KMS-11 (cell line): ENCODE results near the gene LGR5.

ENCODE experiments used
- H2AFZ ChIP-seq: fragments of 200-600 bp; sonication (generic); 2 replicates; pipeline ENCODE4 v1.6.1; 2016; ENCODE audit warnings: antibody characterized with exemption, mixed run types, low read depth
- H3K27ac ChIP-seq: fragments of 200-600 bp; sonication (generic); 2 replicates; pipeline ENCODE4 v1.6.1; 2016; ENCODE audit warnings: mild to moderate bottlenecking, mixed run types
- H3K27me3 ChIP-seq: fragments of 200-600 bp; sonication (generic); 2 replicates; pipeline ENCODE4 v1.6.1; 2017; ENCODE audit warnings: mild to moderate bottlenecking, low read depth, mixed run types, moderate library complexity; ENCODE audit not compliant: insufficient read depth
- H3K36me3 ChIP-seq: fragments of 200-600 bp; sonication (generic); 2 replicates; pipeline ENCODE4 v1.6.1; 2017; ENCODE audit warnings: mild to moderate bottlenecking, mixed run types; ENCODE audit not compliant: insufficient read depth
- H3K4me1 ChIP-seq: fragments of 200-600 bp; sonication (generic); 2 replicates; pipeline ENCODE4 v1.6.1; 2016; ENCODE audit warnings: mild to moderate bottlenecking, low read depth, mixed run types; ENCODE audit not compliant: poor library complexity, severe bottlenecking
- H3K4me2 ChIP-seq: fragments of 200-600 bp; sonication (generic); 2 replicates; pipeline ENCODE4 v1.7.0; 2016; ENCODE audit warnings: mild to moderate bottlenecking, mixed run types
- H3K4me3 ChIP-seq: fragments of 200-600 bp; sonication (generic); IDR thresholded peaks from 2 replicates; pipeline ENCODE4 v1.6.1; 2017; ENCODE audit warnings: low read depth, low read length, mixed read lengths; ENCODE audit not compliant: insufficient read depth
- H3K79me2 ChIP-seq: fragments of 200-600 bp; sonication (generic); 2 replicates; pipeline ENCODE4 v1.6.1; 2016; ENCODE audit warnings: low read depth, mixed run types; ENCODE audit not compliant: insufficient read depth
- H3K9ac ChIP-seq: fragments of 200-600 bp; sonication (generic); 2 replicates; pipeline ENCODE4 v1.6.1; 2016; ENCODE audit warnings: mild to moderate bottlenecking, mixed run types
- H4K20me1 ChIP-seq: fragments of 200-600 bp; sonication (generic); 2 replicates; pipeline ENCODE4 v1.6.1; 2016; ENCODE audit warnings: mild to moderate bottlenecking, mixed run types; ENCODE audit not compliant: insufficient read depth
- TF ChIP-seq, protein P1 (sequence below): fragments of 200-600 bp; sonication (generic); conservative IDR thresholded peaks from 2 replicates; pipeline ENCODE4 v1.6.1; 2017; ENCODE audit warnings: low read depth, mild to moderate bottlenecking, antibody characterized with exemption, low read length, moderate library complexity, mixed read lengths

The LGR5 gene

DNA sequence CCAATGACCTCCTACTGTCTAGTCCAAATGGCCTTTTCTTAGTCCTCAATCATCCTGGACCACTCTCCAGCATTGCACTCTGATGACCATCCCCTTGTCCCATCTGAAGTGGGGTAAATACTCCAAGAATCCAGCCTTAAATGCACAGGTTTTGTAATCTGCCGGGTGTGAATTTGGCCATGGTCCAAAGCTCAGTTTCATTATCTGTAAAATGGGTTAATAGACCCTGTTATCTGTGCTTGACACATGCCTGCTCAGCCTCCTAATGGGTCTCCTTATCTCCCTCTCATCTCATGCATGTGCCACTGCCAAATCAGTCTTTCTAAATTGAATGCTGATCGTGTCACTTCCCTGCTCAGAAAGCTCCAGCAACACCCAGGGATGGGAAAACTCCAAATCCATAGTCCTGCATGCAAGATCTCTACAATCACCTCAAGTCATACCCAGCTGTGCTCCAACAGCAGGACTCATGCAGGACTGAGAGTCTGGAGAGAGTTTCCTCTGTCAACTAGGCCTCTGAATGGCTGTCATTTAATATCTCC lies 22.3 kb downstream of the LGR5 start:
- Histone ChIP-seq H4K20me1 (no peaks in the 10 kb centered on the region), H3K4me3 (no peak overlapping the region), H3K27ac (no peak overlapping the region), H3K9ac (no peak overlapping the region), H3K79me2 (no peaks in the 10 kb centered on the region), H3K36me3 (no peaks in the 10 kb centered on the region), H3K4me2 (no peak overlapping the region), H3K27me3 (no peaks in the 10 kb centered on the region), H2AFZ (no peak overlapping the region), H3K4me1 (no peaks in the 10 kb centered on the region)
- TF ChIP-seq, protein P1, sequence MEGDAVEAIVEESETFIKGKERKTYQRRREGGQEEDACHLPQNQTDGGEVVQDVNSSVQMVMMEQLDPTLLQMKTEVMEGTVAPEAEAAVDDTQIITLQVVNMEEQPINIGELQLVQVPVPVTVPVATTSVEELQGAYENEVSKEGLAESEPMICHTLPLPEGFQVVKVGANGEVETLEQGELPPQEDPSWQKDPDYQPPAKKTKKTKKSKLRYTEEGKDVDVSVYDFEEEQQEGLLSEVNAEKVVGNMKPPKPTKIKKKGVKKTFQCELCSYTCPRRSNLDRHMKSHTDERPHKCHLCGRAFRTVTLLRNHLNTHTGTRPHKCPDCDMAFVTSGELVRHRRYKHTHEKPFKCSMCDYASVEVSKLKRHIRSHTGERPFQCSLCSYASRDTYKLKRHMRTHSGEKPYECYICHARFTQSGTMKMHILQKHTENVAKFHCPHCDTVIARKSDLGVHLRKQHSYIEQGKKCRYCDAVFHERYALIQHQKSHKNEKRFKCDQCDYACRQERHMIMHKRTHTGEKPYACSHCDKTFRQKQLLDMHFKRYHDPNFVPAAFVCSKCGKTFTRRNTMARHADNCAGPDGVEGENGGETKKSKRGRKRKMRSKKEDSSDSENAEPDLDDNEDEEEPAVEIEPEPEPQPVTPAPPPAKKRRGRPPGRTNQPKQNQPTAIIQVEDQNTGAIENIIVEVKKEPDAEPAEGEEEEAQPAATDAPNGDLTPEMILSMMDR, result no peak

- H3K4me1 ChIP-seq, result no peaks in the 10 kb centered on the region
- H2AFZ ChIP-seq, result no peak overlapping the region
- TF ChIP-seq, protein P1, result no peak
- H3K4me3 ChIP-seq, result no peak overlapping the region
- no peaks in the 10 kb centered on the region for H3K79me2 ChIP-seq
- H3K27ac ChIP-seq, result no peak overlapping the region
- H3K27me3 ChIP-seq, result no peaks in the 10 kb centered on the region
- no peak overlapping the region for H3K4me2 ChIP-seq
- H3K9ac ChIP-seq, result no peak overlapping the region
- no peaks in the 10 kb centered on the region for H3K36me3 ChIP-seq
- H4K20me1 ChIP-seq, result no peaks in the 10 kb centered on the region
Measured at GRCh38 chr12:71465796-71466195, 26.2 kb downstream of the LGR5 start.

DNA sequence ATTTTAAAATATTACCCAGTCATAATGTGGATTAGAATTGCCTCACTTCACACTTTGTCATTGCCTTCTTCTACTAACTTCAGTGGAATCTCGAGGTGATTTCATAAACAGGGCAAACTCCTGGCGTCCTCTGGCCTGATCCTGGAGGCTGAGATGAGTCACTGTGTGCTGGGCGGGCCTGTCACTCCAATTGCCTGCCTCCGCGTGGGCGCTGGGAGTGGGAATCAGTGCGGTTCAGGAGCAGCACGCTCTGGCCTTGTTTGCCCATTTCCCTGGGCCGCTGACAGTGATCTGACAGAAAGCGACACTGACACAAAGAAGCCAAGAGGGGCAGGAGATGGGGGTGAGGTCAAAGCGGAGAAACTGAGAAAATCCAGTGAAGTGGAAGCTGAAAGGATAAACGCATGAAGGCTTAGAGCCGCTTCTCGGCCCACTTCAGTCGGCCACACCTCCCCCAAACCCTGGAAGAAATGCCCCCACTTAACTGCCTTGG lies 29.7 kb downstream of the LGR5 start:
- Histone ChIP-seq H3K4me2 (no peak overlapping the region), H2AFZ (no peak overlapping the region)
- TF ChIP-seq, protein P1, result no peak

GRCh38 chr12:71472441-71472911 lies 32.9 kb downstream of the LGR5 start:
- H3K4me3 ChIP-seq, result no peak overlapping the region
- H3K4me2 ChIP-seq, result no peak overlapping the region
- TF ChIP-seq, protein P1, result no peak
- H3K27me3 ChIP-seq, result no peaks in the 10 kb centered on the region
- no peak overlapping the region for H2AFZ ChIP-seq
- no peaks in the 10 kb centered on the region for H4K20me1 ChIP-seq
- H3K36me3 ChIP-seq, result no peaks in the 10 kb centered on the region
- H3K4me1 ChIP-seq, result no peaks in the 10 kb centered on the region
- H3K9ac ChIP-seq, result no peak overlapping the region
- no peaks in the 10 kb centered on the region for H3K79me2 ChIP-seq
- no peak overlapping the region for H3K27ac ChIP-seq

More for the DNA sequence above, 29.7 kb downstream of the LGR5 start:
- Histone ChIP-seq H3K4me1 (no peaks in the 10 kb centered on the region), H3K4me3 (no peak overlapping the region), H4K20me1 (no peaks in the 10 kb centered on the region), H3K36me3 (no peaks in the 10 kb centered on the region), H3K79me2 (no peaks in the 10 kb centered on the region), H3K9ac (no peak overlapping the region), H3K27ac (no peak overlapping the region), H3K27me3 (no peaks in the 10 kb centered on the region)
